Stimulated activated CD4-positive, alpha-beta T cell treated with anti-CD3 and anti-CD28 coated beads, Interleukin-4, amount 100 ng/mL, for 24 hours (primary cell): ENCODE results near the gene BANP.
"Not testable (repeated sequence)": the region's sequence is repeated elsewhere in the genome, so short reads cannot be mapped to it uniquely, and the experiment has no call there.

Source experiments
- DNase-seq: peaks from one replicate; pipeline ENCODE4 v3.0.0-alpha.2; 2020

The BANP gene

GRCh38 chr16:87973717-87974116 is 22.5 kb downstream of the BANP start:
- DNase-seq = no peak

- DNase-seq = no peak
Observed at GRCh38 chr16:87974178-87974577, 22.9 kb downstream of the BANP start.

- no peak for DNase-seq
Observed at GRCh38 chr16:87976665-87977064, 25.4 kb downstream of the BANP start.

- no peak for DNase-seq
Observed at GRCh38 chr16:87978127-87978526, 26.9 kb downstream of the BANP start.

- no peak for DNase-seq
Observed at GRCh38 chr16:87979352-87979751, 28.1 kb downstream of the BANP start.

- DNase-seq = not testable (repeated sequence)
Observed at GRCh38 chr16:87979911-87980630, 28.8 kb downstream of the BANP start.

GRCh38 chr16:87981376-87981775 is 30.1 kb downstream of the BANP start:
- DNase-seq = peak; percentile 33

- no peak for DNase-seq
Observed at GRCh38 chr16:87982581-87983041, 31.4 kb downstream of the BANP start.

GRCh38 chr16:87983072-87983736 is 32.0 kb downstream of the BANP start:
- not testable (repeated sequence) for DNase-seq

GRCh38 chr16:87983737-87984097 is 32.5 kb downstream of the BANP start:
- DNase-seq = peak; percentile 52

GRCh38 chr16:87984180-87984579 is 32.9 kb downstream of the BANP start:
- DNase-seq = not testable (repeated sequence)

- DNase-seq = no peak
Observed at GRCh38 chr16:87984632-87985267, 33.5 kb downstream of the BANP start.

GRCh38 chr16:87985493-87985892 is 34.3 kb downstream of the BANP start:
- not testable (repeated sequence) for DNase-seq

GRCh38 chr16:87986361-87986849 is 35.2 kb downstream of the BANP start:
- DNase-seq = peak; percentile 53

- DNase-seq = not testable (repeated sequence)
Observed at GRCh38 chr16:87988596-87988995, 37.4 kb downstream of the BANP start.

GRCh38 chr16:87990254-87990653 is 39.0 kb downstream of the BANP start:
- not testable (repeated sequence) for DNase-seq

- DNase-seq = not testable (repeated sequence)
Observed at GRCh38 chr16:87992142-87992541, 40.9 kb downstream of the BANP start.

GRCh38 chr16:87993901-87994300 is 42.7 kb downstream of the BANP start:
- DNase-seq = no peak

- no peak for DNase-seq
Observed at GRCh38 chr16:87995644-87996043, 44.4 kb downstream of the BANP start.

GRCh38 chr16:87996962-87997880 is 46.0 kb downstream of the BANP start:
- no peak for DNase-seq

GRCh38 chr16:87998184-87998793 is 47.1 kb downstream of the BANP start:
- not testable (repeated sequence) for DNase-seq

GRCh38 chr16:87998992-87999391 is 47.8 kb downstream of the BANP start:
- not testable (repeated sequence) for DNase-seq
